SKM-1 treated with dmso at 0.1 percent for 144 hours (cell line): Measurements from ENCODE around the gene SERINC1.

Experiments used
- DNase-seq: peaks from one replicate; lab custom pipeline; 2025; ENCODE audit not compliant: unreplicated experiment; lab: John Stamatoyannopoulos, UW

Gene SERINC1

GRCh38 chr6:122438975-122439374 lies 32.6 kb downstream of the SERINC1 start:
- DNase-seq = no peak

- no peak for DNase-seq
Measured at GRCh38 chr6:122432816-122433215, 38.8 kb downstream of the SERINC1 start.

GRCh38 chr6:122431780-122432179 lies 39.8 kb downstream of the SERINC1 start:
- no peak for DNase-seq

GRCh38 chr6:122429323-122429722 lies 42.3 kb downstream of the SERINC1 start:
- DNase-seq = no peak

GRCh38 chr6:122428781-122429180 lies 42.8 kb downstream of the SERINC1 start:
- no peak for DNase-seq

GRCh38 chr6:122426597-122426996 lies 45.0 kb downstream of the SERINC1 start:
- DNase-seq = no peak

GRCh38 chr6:122423734-122424133 lies 47.9 kb downstream of the SERINC1 start:
- no peak for DNase-seq

GRCh38 chr6:122422614-122423267 lies 48.9 kb downstream of the SERINC1 start:
- no peak for DNase-seq

- DNase-seq = no peak
Measured at GRCh38 chr6:122422003-122422402, 49.6 kb downstream of the SERINC1 start.

GRCh38 chr6:122416825-122417224 lies 54.8 kb downstream of the SERINC1 start:
- DNase-seq = no peak

GRCh38 chr6:122412001-122412400 lies 59.6 kb downstream of the SERINC1 start:
- no peak for DNase-seq

- no peak for DNase-seq
Measured at GRCh38 chr6:122408702-122409458, 62.7 kb downstream of the SERINC1 start.

GRCh38 chr6:122408240-122408639 lies 63.4 kb downstream of the SERINC1 start:
- no peak for DNase-seq

GRCh38 chr6:122407712-122408111 lies 63.9 kb downstream of the SERINC1 start:
- DNase-seq = no peak

- DNase-seq = no peak
Measured at GRCh38 chr6:122406187-122406586, 65.4 kb downstream of the SERINC1 start.

- DNase-seq = no peak
Measured at GRCh38 chr6:122405417-122405816, 66.2 kb downstream of the SERINC1 start.

- DNase-seq = no peak
Measured at GRCh38 chr6:122404444-122404843, 67.2 kb downstream of the SERINC1 start.

GRCh38 chr6:122401104-122401503 lies 70.5 kb downstream of the SERINC1 start:
- no peak for DNase-seq

GRCh38 chr6:122400462-122401089 lies 71.0 kb downstream of the SERINC1 start:
- DNase-seq = no peak

- DNase-seq = no peak
Measured at GRCh38 chr6:122400121-122400450, 71.5 kb downstream of the SERINC1 start.

- DNase-seq = peak; percentile 92
Measured at GRCh38 chr6:122399348-122400120, 72.1 kb downstream of the SERINC1 start, which contains the start of gene HSF2. Gene HSF2, plus strand, starts transcription at chr6:122399652. Its CDS starts 86 bp downstream, at chr6:122399738.

GRCh38 chr6:122399055-122399347 lies 72.6 kb downstream of the SERINC1 start:
- no peak for DNase-seq
